Measurements from ENCODE around the gene EPS8L2.
"Not testable (repeated sequence)": the region's sequence is repeated elsewhere in the genome, so short reads cannot be mapped to it uniquely, and the experiment has no call there.

Gene EPS8L2

DNA sequence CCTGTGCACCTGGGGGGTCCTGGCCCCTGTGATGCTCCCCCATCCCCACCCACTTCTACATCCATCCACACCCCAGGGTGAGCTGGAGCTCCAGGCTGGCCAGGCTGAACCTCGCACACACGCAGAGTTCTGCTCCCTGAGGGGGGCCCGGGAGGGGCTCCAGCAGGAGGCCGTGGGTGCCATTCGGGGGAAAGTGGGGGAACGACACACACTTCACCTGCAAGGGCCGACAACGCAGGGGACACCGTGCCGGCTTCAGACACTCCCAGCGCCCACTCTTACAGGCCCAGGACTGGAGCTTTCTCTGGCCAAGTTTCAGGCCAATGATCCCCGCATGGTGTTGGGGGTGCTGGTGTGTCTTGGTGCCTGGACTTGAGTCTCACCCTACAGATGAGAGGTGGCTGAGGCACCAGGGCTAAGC lies 21.3 kb downstream of the EPS8L2 start:
- no peak overlapping the region for H3K4me3 ChIP-seq (ENCODE audit: low read depth, low read length)
- TF ChIP-seq, protein P1, sequence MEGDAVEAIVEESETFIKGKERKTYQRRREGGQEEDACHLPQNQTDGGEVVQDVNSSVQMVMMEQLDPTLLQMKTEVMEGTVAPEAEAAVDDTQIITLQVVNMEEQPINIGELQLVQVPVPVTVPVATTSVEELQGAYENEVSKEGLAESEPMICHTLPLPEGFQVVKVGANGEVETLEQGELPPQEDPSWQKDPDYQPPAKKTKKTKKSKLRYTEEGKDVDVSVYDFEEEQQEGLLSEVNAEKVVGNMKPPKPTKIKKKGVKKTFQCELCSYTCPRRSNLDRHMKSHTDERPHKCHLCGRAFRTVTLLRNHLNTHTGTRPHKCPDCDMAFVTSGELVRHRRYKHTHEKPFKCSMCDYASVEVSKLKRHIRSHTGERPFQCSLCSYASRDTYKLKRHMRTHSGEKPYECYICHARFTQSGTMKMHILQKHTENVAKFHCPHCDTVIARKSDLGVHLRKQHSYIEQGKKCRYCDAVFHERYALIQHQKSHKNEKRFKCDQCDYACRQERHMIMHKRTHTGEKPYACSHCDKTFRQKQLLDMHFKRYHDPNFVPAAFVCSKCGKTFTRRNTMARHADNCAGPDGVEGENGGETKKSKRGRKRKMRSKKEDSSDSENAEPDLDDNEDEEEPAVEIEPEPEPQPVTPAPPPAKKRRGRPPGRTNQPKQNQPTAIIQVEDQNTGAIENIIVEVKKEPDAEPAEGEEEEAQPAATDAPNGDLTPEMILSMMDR (IDR thresholded peaks at IDR 0.05; ENCODE audit: low read depth, low read length), result no peak

DNA sequence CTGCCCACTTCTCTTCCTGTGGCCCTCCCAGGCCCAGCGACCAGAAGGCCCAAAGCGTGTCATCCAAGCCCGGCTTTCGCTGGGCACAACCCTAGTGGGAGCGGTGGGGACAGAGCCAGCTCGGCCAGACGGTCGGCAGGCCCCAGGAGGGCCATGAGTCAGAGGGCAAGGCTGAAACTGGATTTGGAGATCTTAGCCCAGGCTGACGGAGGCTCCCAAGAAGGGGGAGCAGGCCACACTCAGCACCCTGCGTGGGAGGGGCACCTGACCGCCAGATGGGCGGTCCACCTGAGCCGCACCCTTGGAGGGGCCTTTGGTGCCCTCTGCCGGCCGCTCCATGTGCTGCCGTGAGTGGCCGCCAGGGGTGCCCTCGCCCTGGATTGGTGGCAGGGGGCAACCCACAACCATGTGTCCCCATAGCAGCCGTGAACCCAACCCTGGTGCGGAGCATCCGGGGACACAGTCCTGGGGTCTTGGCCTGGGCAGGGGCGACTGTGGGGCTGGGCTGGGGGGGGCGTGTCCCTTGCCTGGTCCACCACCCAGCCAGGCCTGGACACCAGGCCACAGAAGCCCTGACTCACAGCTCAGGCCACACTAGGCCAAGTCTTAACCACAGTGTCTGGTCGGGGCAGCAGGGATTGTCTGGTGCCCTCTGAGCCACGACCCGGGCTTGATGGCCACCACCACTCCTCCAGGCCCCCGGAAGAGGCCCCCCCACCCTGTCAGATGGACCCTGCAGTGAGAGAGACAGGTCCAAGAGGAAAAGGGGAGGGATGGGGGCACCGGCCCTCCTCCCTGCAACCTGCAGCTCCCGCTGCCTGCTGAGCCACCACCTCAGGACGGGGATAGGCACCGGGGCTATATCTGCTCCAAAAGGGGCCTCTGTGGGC lies 22.1 kb downstream of the EPS8L2 start:
- H3K4me3 ChIP-seq (ENCODE audit: low read depth, low read length), result no peak overlapping the region
- TF ChIP-seq, protein P1 (IDR thresholded peaks at IDR 0.05; ENCODE audit: low read depth, low read length), result peak; percentile 98

DNA sequence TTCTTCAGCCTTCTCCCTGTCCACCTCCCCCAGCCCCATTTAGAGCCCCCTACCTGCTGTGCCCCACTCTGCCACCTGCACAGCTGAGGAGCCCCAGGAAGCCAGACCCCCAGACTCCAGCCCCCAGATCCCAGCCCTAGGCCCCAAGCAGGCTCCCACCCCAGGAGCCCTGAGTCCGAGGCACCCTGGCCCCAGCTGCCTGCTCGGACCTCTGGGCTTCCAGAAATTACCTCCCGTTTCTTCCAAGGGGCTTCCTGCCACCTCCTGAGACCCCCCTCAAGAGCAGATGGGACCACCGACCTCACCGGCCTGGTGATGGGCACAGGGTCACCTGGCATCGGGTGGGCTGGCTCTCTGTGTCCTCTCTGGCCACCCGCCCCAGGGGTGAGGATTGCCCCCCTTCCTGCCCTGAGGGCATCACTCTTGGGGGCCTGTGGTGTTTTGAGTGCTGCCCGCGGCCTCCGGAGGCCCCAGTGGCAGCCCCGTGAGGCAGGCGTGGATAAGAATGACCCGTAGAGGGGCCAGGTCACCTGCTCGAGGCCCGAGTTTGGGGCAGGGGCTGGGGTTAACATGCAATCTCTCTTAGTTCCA lies 23.0 kb downstream of the EPS8L2 start:
- H3K4me3 ChIP-seq (ENCODE audit: low read depth, low read length), result no peak overlapping the region
- TF ChIP-seq, protein P1 (IDR thresholded peaks at IDR 0.05; ENCODE audit: low read depth, low read length), result no peak

DNA sequence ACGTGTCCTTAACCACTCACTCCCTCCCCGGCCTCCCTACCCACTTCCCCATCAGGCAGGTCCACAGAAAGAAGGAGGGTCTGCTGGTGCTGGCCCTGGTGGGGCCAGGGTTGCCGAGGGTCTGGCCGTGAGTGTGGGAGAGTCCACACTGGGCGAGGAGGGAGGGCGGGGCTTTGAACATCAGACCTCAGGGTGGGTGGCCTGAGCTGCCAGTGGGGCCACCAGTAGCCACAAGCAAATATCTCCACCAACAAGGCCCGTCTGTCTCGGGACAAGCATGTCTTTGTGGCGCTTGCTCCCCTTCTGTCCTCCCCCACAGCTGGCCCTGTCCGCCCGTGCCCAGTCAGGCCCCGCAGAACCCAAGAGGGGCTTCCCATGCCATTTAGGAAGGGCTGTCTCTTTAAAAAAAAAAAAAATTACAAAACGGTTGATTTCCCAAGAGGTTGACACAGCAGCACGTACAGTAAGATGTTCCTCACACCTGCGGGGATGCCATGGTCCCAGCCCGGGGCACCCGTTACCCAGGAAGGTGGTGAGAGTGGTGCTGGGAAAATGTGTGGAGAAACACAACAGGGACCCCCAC lies 23.6 kb downstream of the EPS8L2 start:
- TF ChIP-seq, protein P1 (IDR thresholded peaks at IDR 0.05; ENCODE audit: low read depth, low read length), result no peak

DNA sequence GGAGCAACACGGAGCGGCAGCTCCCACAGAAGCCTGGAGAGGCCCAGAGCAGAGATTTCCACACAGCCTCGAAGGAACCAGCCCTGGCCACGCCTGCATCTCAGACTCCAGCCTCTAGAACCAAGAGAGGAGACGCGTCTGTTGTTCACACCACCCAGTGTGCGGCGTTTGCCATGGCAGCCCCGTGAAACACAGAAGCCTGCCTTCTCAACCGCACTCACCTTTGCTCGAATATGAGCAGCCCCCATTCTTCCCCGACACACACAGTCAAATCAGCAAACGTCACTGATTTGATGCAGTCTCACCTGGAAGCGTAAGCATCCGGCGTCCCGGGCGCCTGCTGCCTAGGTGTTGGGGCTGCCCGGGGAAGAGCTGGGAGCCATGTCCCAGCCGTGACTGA lies 27.0 kb downstream of the EPS8L2 start:
- no peak overlapping the region for H3K4me3 ChIP-seq (ENCODE audit: low read depth, low read length)
- TF ChIP-seq, protein P1 (IDR thresholded peaks at IDR 0.05; ENCODE audit: low read depth, low read length), result no peak

More for the DNA sequence above, 23.6 kb downstream of the EPS8L2 start:
- H3K4me3 ChIP-seq (ENCODE audit: low read depth, low read length), result no peak overlapping the region

DNA sequence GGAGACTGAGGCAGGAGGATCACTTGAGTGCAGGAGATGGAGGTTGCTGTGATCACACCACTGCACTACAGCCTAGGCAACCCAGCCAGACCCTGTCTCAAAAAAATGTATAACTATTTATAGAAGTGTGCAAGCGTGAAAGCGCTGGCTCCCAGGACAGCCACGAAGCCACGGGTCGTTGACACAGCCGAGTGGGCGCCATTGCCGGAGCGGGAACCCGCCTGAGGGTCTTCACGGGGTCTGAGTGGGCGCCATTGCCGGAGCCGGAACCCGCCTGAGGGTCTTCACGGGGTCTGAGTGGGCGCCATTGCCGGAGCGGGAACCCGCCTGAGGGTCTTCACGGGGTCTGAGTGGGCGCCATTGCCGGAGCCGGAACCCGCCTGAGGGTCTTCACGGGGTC lies 28.5 kb downstream of the EPS8L2 start:
- not testable (repeated sequence) for H3K4me3 ChIP-seq (ENCODE audit: low read depth, low read length)

DNA sequence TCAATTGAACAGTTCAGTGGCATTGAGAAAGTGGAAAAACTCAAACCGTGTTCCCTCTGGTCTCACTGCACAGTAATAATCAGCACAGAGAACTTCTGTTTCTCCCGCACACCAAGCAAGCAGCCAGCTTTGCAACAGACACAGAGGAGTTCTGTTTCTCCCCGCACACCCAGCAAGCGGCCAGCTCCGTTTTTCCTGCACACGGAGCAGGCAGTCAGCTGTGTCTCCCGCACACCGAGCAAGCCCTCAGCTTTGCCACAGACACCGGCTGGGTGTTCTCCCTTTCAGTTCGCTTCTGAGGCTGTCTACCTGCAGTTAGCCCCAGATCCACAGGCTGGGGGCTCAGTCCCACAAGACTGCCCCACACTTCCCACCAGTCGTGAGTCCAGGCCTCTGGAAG lies 31.3 kb downstream of the EPS8L2 start:
- H3K4me3 ChIP-seq (ENCODE audit: low read depth, low read length), result no peak overlapping the region
- TF ChIP-seq, protein P1 (IDR thresholded peaks at IDR 0.05; ENCODE audit: low read depth, low read length), result no peak

DNA sequence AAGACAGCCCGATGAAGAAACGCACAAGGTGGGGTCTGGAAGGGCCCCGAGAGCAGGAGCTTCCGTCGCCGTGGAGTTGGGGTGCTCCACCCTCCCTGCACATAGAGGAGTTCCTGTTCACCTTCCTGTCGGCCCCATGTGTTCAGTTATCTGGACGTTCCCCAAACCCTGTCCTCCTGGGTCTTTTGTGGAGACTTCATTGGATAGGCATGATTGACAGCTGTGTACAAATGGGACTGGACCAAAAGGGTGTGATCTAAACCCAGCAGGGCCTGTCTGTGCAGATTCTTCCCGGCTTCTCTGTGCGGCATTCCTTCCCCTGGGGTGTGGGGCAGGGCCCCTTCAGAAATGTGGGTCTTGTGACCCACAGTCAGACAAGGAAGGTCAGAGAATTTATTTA lies 31.9 kb downstream of the EPS8L2 start:
- not testable (repeated sequence) for H3K4me3 ChIP-seq (ENCODE audit: low read depth, low read length)
